GM19397 (cell line): Measurements from ENCODE around the gene LSM11.

Source experiments
- ATAC-seq: cut with Tn5 transposase; IDR thresholded peaks from one replicate; pipeline ENCODE4 v1.9.1; 2021; ENCODE audit warnings: mild to moderate bottlenecking, moderate library complexity; ENCODE audit not compliant: unreplicated experiment

LSM11 gene

GRCh38 chr5:157732596-157733262 is 10.8 kb upstream of the LSM11 start:
- no peak for ATAC-seq

DNA sequence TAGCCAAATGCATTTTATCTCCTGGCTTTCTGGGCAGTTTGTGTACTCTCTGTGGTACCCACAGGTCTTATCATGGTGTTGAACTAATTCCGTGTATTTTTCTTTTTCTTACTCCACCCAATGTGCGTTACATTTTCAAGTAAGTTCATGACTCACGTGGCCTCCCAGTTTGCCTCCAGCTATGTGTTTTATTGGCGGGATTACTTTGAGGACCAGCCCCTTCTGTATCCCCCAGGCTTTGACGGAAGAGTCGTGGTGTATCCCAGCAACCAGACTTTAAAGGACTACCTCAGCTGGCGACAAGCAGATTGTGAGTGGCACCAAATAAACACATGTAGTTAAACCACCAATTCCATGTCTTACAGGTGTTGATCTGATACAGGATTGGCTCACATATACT is 9.1 kb upstream of the LSM11 start:
- no peak for ATAC-seq

GRCh38 chr5:157735991-157736390 is 7.5 kb upstream of the LSM11 start:
- no peak for ATAC-seq

DNA sequence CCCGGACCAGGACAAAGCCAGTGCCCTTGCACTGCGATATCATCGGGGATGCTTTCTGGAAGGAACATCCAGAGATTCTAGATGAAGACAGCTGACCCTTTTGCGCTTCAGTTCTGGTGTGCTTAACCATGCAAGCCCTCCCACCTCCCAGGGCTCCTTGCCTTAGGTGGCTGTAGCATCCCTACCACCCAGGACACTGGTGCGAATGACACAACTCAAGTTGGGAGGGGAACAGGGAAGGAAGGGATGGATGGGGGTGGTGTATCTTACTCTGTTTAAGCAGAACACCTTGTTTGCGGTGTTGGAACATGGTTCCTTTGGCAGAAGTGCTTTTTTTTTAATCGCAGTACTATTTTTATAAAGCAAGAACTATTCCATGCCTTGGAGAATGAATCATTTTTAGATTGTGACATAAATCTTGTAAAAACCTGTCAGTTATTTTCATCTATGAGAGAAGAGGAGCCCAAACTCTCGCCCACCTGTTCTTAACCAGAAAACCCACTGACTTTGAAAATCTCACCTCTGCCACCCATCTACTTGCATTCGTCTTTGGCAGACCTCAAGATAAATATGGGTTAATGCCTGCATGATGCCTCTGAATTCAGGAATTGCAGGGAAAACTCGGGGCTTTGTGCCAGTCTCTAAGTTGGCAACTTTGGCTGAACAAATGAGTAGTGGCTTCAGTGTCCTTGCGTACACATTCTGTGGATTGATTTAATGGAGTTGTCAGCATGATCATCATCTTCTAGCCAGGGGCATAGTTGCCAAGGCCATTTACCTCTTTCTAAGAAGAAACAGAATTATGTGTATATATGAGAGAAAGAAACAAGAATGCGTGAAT is 3.9 kb upstream of the LSM11 start:
- ATAC-seq = no peak

DNA sequence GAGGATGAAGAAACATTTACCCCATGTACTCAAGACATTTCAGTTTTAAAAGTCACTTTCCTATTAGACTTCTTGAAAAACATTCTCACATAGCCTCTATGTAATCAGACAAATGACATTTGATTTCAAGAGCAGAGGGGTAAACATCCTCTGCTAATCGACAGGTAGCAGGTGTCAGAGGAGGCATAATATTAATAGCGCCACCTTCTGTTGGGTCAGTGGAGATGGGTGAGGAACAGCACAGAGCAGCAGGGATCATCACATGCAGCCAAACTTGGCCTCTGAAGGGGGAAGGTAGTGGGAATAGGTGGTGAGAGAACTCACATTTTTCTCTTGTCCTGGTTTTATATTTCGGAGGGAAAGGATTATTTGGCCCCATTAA is 3.3 kb upstream of the LSM11 start:
- no peak for ATAC-seq

DNA sequence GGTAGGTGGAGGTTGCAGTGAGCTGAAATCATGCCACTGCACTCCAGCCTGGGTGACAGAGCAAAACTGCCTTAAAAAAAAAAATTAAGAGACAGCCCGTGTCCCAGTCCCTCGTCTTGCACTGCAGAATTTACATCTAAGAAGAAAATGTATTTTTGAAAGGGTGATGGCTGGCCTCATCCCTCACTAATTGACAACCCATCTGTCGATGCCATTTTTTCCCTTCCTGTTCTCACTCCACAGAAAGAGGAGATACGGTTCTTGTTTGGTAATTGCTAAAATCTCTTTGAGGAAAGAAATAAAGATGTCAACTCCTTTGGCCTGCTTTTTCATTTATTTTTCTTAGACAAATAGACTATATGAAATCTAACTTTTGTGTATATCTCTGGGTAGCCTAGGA is 2.4 kb upstream of the LSM11 start:
- ATAC-seq = no peak

GRCh38 chr5:157744051-157745011 is 819 bp downstream of the LSM11 start:
- ATAC-seq = peak; percentile 26

DNA sequence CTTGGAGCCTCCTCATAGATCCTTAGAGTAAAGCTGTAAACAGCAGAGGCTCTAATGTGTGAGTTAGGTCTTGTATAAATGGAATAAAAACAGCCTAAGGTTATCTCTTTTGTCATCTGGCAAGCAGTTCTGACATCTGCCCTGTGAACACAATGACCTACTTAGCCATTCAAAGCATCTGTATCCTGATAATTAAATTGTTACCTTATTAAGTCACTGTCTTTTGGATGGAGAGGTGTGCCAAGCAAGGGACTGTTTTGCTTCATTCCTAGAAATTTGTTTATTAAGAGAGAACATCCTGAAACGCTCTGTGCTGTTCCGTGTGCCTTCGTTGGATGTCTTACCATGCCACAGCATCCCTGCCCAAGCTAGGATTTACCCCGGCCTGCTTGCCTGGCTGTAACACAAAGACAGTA is 1.5 kb downstream of the LSM11 start:
- no peak for ATAC-seq

GRCh38 chr5:157747173-157747740 is 3.7 kb downstream of the LSM11 start:
- ATAC-seq = no peak

GRCh38 chr5:157747766-157748700 is 4.5 kb downstream of the LSM11 start:
- ATAC-seq = no peak

DNA sequence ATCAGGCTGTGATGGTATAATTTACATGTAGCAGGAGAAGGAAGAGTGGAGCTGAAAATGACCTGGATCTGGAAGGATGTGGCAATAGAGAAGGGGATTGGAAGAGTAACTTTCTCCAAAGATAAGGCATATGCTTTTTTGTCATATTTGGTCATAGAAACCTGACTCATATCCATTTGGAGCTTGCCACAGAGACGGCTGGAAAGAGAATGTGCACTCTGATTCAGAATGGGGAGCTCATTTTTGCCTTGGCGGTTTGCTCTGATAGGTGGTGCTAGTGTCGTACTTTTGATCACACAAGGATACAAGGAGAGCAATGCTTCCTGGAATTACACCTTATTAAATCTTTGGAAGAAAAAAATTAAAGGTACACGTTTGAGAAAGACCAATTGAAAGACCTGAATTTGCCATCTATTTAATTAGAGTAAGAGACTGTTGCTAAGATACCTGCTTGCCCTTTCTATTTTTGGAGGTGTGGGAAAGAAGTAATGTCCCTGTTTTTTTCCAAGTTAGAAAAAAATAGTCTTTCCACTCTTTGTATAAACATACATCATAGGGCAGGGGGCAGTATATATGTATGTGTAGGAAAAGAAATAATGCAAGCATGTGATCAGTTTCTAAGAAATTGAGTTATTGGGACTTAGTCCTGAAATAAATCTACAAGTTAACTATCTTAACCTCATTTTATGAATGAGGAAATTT is 5.4 kb downstream of the LSM11 start:
- no peak for ATAC-seq

- no peak for ATAC-seq
Observed at GRCh38 chr5:157749462-157749799, 5.9 kb downstream of the LSM11 start.

- no peak for ATAC-seq
Observed at GRCh38 chr5:157750320-157750719, 6.8 kb downstream of the LSM11 start.

GRCh38 chr5:157756122-157756521 is 12.6 kb downstream of the LSM11 start:
- no peak for ATAC-seq

DNA sequence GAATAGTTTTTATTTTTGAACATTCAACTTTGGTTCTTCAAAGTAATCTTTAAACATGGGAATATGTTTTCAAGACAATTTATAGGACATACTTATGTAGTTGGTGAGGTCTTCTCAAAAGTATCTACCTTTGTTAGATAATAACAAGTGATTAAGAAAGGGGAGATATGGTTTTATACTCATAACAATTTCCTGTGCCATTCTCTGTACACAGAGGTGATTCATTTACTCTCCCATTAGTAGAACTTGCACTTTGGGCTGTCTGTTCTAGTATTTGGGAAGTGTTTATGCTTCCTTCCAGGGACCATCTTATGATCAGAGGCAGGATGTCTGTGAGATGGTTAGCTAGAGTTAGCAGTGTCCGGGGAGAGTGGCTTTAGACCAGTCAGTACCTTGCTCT is 15.2 kb downstream of the LSM11 start:
- ATAC-seq = no peak

GRCh38 chr5:157761690-157762621 is 18.4 kb downstream of the LSM11 start:
- no peak for ATAC-seq

GRCh38 chr5:157764531-157764930 is 21.0 kb downstream of the LSM11 start:
- no peak for ATAC-seq

- no peak for ATAC-seq
Observed at GRCh38 chr5:157766442-157766841, 22.9 kb downstream of the LSM11 start.
